CD4-positive, CD25-positive, alpha-beta regulatory T cell (primary cell): ENCODE data around the gene WNT8A. TPM values are rescaled to one million over a fixed set of nuclear protein-coding genes. Genes with fewer than 3 reads are reported as not detected.

Experiments
- ATAC-seq, 2 donors: fragments of 150-1000 bp; cut with Tn5 transposase; one replicate each; pipeline ENCODE4 v1.10.0; 2021; ENCODE audit warnings: low read depth in 2 of 2, moderate number of reproducible peaks in 2 of 2, moderate library complexity in 1 of 2
- DNase-seq, 3 donors: peaks; one replicate each; pipeline versions ENCODE4 v3.0.0 to v3.0.0-alpha.2; 2012 to 2022; ENCODE audit warnings: mixed read lengths in 1 of 3
- H3K27ac ChIP-seq: one replicate; pipeline ENCODE4 v1.7.0; 2013; ENCODE audit warnings: mild to moderate bottlenecking, low read length; ENCODE audit not compliant: insufficient read depth, poor library complexity, severe bottlenecking
- H3K27me3 ChIP-seq: one replicate; pipeline ENCODE4 v1.7.0; 2013; ENCODE audit warnings: low read length; ENCODE audit not compliant: control insufficient read depth, insufficient read depth
- H3K36me3 ChIP-seq: one replicate; pipeline ENCODE4 v1.7.0; 2013; ENCODE audit warnings: mild to moderate bottlenecking, low read length, moderate library complexity; ENCODE audit not compliant: control insufficient read depth, insufficient read depth
- H3K4me1 ChIP-seq: 2 replicates; pipeline ENCODE4 v1.7.0; 2013; ENCODE audit warnings: mild to moderate bottlenecking, low read length; ENCODE audit not compliant: insufficient read depth, control insufficient read depth, poor library complexity, severe bottlenecking
- H3K4me3 ChIP-seq: one replicate; pipeline ENCODE4 v1.7.0; 2013; ENCODE audit warnings: low read depth, mild to moderate bottlenecking, low read length, moderate library complexity
- H3K9me3 ChIP-seq, 2 experiments: 1 replicate in 1 of 2; 2 replicates in 1 of 2; pipeline ENCODE4 v1.7.0; 2013; ENCODE audit warnings: low read length in 2 of 2, mild to moderate bottlenecking in 1 of 2, moderate library complexity in 1 of 2; ENCODE audit not compliant: control insufficient read depth in 2 of 2
- H3K27ac Mint-ChIP-seq, 3 donors: one replicate each; pipeline ENCODE4 v1.8.0; 2020 to 2022; ENCODE audit warnings: mild to moderate bottlenecking in 3 of 3, mixed read lengths in 3 of 3, moderate library complexity in 2 of 3
- H3K27me3 Mint-ChIP-seq: one replicate; pipeline ENCODE4 v1.8.0; 2022; ENCODE audit warnings: mild to moderate bottlenecking, mixed read lengths
- H3K36me3 Mint-ChIP-seq: one replicate; pipeline ENCODE4 v1.8.0; 2020; ENCODE audit warnings: mixed read lengths
- H3K4me1 Mint-ChIP-seq, 4 donors: one replicate each; pipeline ENCODE4 v1.8.0; 2020 to 2022; ENCODE audit warnings: mixed read lengths in 4 of 4, mild to moderate bottlenecking in 1 of 4
- H3K4me3 Mint-ChIP-seq, 4 donors: one replicate each; pipeline ENCODE4 v1.8.0; 2020 to 2022; ENCODE audit warnings: mild to moderate bottlenecking in 4 of 4, mixed read lengths in 4 of 4, moderate library complexity in 3 of 4
- H3K9me3 Mint-ChIP-seq, 7 donors: one replicate each; pipeline ENCODE4 v1.8.0; 2020 to 2022; ENCODE audit warnings: mixed read lengths in 7 of 7, mild to moderate bottlenecking in 3 of 7, moderate library complexity in 2 of 7
- polyA plus RNA-seq, 4 donors: library from polyadenylated mRNA; unstranded; fragments of 300-500 nt; fragmentation: Illumina TruSeq; gene quantifications; one replicate each; pipeline ENCODE4 v1.2.3, GENCODE V29; 2021
- total RNA-seq: library from RNA; stranded (reverse); gene quantifications from one replicate; pipeline ENCODE4 v1.2.3, GENCODE V29; 2022

WNT8A gene
- total and polyA plus RNA-seq, 5 donors from 2014 or later, result not detected

GRCh38 chr5:138092301-138092700, 8.5 kb downstream of the WNT8A start:
- ATAC-seq, result no peak
- peaks cover 3% of the 10 kb centered on the region for H3K27me3 ChIP-seq
- H3K27ac ChIP-seq, result no peak overlapping the region
- H3K36me3 Mint-ChIP-seq, result no peaks in the 10 kb centered on the region
- H3K4me3 Mint-ChIP-seq, result no peak overlapping the region
- no peaks in the 10 kb centered on the region for H3K36me3 ChIP-seq
- H3K4me3 ChIP-seq, result no peak overlapping the region
- peaks cover 0 to 20% (median 2%) of the 10 kb centered on the region in 4 donors for H3K4me1 Mint-ChIP-seq
- H3K4me1 ChIP-seq, result no peaks in the 10 kb centered on the region
- H3K9me3 ChIP-seq, result no peaks in the 10 kb centered on the region
- H3K27ac Mint-ChIP-seq, result no peak overlapping the region
- no peak for DNase-seq
- H3K27me3 Mint-ChIP-seq, result peaks cover 34% of the 10 kb centered on the region
- H3K9me3 Mint-ChIP-seq, result no peaks in the 10 kb centered on the region

DNA sequence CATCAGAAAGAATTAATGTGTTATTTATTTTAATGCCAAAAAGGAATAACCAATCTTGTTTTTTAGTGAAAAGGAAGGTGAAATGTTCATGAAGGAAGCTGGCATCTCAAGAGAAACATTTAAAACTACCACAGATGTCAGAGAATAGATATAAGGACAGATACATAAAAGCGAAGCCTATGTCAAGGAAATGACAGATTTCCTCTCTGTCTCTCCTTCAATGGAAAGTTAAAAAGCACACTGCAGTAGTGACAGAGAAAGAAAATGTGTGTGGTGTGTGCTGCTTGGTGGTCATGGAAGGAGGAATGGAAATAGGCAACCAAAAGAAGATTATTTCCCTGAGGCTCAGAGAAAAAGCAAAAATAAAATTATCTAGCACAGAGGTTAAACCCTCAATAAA, 9.2 kb downstream of the WNT8A start:
- peaks cover 3% of the 10 kb centered on the region for H3K27me3 ChIP-seq
- H3K9me3 ChIP-seq, result no peaks in the 10 kb centered on the region
- ATAC-seq (no peak), DNase-seq (no peak)
- Mint-ChIP-seq H3K4me3 (no peak overlapping the region), H3K9me3 (no peaks in the 10 kb centered on the region), H3K4me1 (peaks cover 0 to 20% (median 2%) of the 10 kb centered on the region in 4 donors), H3K36me3 (no peaks in the 10 kb centered on the region), H3K27ac (peak overlapping the region in 2 of 3 donors; percentile 7 to 33), H3K27me3 (peaks cover 34% of the 10 kb centered on the region)
- H3K36me3 ChIP-seq, result no peaks in the 10 kb centered on the region
- no peak overlapping the region for H3K27ac ChIP-seq
- H3K4me1 ChIP-seq, result no peaks in the 10 kb centered on the region
- no peak overlapping the region for H3K4me3 ChIP-seq

DNA sequence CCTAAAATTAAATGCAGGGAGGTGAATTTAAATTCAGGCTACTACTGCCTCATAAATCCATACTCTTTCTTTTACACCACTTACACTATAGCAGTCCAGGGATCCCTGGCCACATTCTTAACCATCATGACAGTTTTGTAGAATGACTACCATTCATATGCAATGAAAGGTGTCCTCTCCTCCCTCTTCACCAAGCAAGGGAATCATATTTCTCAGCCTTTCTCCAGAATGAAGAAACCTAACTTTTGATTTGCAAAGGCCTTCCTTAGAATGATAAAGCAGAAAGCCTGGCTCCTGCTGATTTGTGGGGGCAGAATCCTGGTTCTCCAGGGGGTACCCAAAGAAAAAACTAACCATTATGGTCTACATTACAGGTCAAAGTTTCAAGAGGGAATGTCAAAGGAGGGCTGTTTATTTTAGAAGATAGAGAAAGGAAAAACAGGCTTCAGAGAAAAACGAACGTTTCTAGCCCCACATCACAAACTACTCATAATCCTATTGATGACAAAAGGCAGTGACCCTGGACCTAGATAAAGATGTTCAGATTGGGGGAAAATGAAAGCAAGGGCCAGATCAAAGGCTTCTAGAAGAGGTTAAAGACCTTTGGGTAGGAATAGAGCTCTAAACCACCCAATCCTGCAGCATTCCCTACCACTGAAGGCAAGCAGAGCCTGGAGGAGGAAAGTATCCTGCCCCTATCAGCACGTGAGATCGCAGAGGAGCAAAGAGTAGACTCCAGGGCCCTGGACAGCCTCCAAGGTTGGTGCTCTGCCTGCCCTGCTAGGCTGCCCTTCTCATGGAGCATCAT, 11.5 kb downstream of the WNT8A start:
- peaks cover 24% of the 10 kb centered on the region for H3K27me3 Mint-ChIP-seq
- no peaks in the 10 kb centered on the region for H3K36me3 ChIP-seq
- H3K9me3 Mint-ChIP-seq, result no peaks in the 10 kb centered on the region
- H3K4me3 Mint-ChIP-seq, result no peak overlapping the region
- no peak for DNase-seq
- H3K36me3 Mint-ChIP-seq, result no peaks in the 10 kb centered on the region
- H3K9me3 ChIP-seq, result no peaks in the 10 kb centered on the region
- H3K4me1 ChIP-seq, result no peaks in the 10 kb centered on the region
- H3K27ac Mint-ChIP-seq, result peak overlapping the region in 1 of 3 donors; percentile 61
- no peak overlapping the region for H3K27ac ChIP-seq
- H3K4me3 ChIP-seq, result no peak overlapping the region
- H3K27me3 ChIP-seq, result peaks cover 3% of the 10 kb centered on the region
- ATAC-seq, result no peak
- peaks cover 0 to 20% (median 2%) of the 10 kb centered on the region in 4 donors for H3K4me1 Mint-ChIP-seq

DNA sequence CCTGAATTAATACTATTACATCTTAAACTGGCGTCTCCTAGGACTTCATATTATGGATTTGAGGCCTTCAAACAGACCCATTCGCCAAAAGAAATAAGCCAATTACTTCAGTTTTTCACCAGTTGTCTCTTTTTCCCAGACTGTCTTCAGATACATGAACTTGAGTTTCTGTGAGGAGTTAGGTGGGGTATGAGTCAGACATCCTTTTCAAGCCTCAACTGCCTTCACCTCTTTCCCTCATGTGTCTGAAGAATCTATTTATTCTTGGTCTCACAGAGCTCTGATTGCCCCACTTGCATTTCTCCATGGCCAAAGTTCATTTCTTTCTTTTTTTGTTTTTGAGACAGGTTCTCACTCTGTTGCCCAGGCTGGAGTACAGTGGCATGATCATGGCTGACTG, 12.5 kb downstream of the WNT8A start:
- peaks cover 0 to 20% (median 2%) of the 10 kb centered on the region in 4 donors for H3K4me1 Mint-ChIP-seq
- Histone ChIP-seq H3K4me1 (no peaks in the 10 kb centered on the region), H3K9me3 (no peaks in the 10 kb centered on the region), H3K27ac (no peak overlapping the region), H3K27me3 (peaks cover 3% of the 10 kb centered on the region), H3K4me3 (no peak overlapping the region), H3K36me3 (no peaks in the 10 kb centered on the region)
- no peak overlapping the region for H3K27ac Mint-ChIP-seq
- H3K4me3 Mint-ChIP-seq, result no peak overlapping the region
- no peak for ATAC-seq
- H3K27me3 Mint-ChIP-seq, result peaks cover 19% of the 10 kb centered on the region
- peaks cover 0 to 2% (median 0%) of the 10 kb centered on the region in 7 donors for H3K9me3 Mint-ChIP-seq
- H3K36me3 Mint-ChIP-seq, result no peaks in the 10 kb centered on the region
- peak in 1 of 3 donors; percentile 33 for DNase-seq

DNA sequence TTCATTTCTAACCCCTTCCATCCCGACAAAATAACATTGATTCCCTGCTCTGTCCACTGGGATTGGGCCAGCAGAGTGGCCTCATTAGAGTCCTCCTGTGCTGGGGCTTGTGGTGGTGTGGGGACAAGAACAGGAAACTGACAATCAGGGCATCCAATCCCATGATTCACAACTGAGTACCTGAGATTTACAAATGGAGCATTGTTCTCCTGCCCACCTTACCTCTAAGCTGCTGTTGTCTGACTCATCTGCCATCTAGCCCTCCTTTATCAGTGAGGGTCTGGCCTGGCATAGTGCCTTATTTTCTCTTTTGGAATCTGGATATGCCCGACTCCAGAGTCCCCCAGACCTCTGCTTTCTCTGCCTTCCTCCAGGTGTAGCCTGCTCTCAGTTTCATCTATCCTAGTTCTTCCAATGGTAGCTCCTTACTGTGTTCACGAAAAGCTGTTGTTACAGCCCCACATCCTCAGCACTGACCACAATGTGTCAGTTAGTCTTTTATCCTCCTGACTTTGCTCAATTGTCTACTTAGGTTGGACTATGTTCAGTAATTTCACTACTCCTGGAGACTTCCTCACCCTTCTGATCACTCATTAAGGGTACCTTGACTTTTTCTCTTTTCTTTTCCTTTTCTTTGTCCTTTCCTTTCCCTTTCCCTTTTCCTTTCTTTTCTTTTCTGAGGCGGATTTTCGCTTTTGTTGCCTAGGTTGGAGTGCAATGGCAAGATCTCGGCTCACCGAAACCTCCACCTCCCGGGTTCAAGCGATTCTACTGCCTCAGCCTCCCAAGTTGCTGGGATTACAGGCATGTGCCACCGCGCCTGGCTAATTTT, 13.4 kb downstream of the WNT8A start:
- no peaks in the 10 kb centered on the region for H3K36me3 ChIP-seq
- Mint-ChIP-seq H3K9me3 (peaks cover 0 to 2% (median 0%) of the 10 kb centered on the region in 7 donors), H3K27me3 (peaks cover 20% of the 10 kb centered on the region), H3K4me3 (no peak overlapping the region), H3K27ac (no peak overlapping the region), H3K36me3 (no peaks in the 10 kb centered on the region), H3K4me1 (peaks cover 0 to 19% (median 2%) of the 10 kb centered on the region in 4 donors)
- H3K9me3 ChIP-seq, result no peaks in the 10 kb centered on the region
- ATAC-seq (no peak), DNase-seq (no peak)
- no peaks in the 10 kb centered on the region for H3K4me1 ChIP-seq
- no peak overlapping the region for H3K27ac ChIP-seq
- peaks cover under 1% of the 10 kb centered on the region for H3K27me3 ChIP-seq
- no peak overlapping the region for H3K4me3 ChIP-seq

- Mint-ChIP-seq H3K9me3 (peaks cover 0 to 2% (median 0%) of the 10 kb centered on the region in 7 donors), H3K27ac (no peak overlapping the region), H3K36me3 (no peaks in the 10 kb centered on the region), H3K4me3 (no peak overlapping the region), H3K27me3 (peaks cover 26% of the 10 kb centered on the region), H3K4me1 (peaks cover 0 to 3% (median 0%) of the 10 kb centered on the region in 4 donors)
- Histone ChIP-seq H3K4me1 (no peaks in the 10 kb centered on the region), H3K4me3 (no peak overlapping the region), H3K36me3 (no peaks in the 10 kb centered on the region), H3K27ac (no peak overlapping the region), H3K9me3 (no peaks in the 10 kb centered on the region), H3K27me3 (no peaks in the 10 kb centered on the region)
- ATAC-seq, result peak in 1 of 2 donors; percentile 18
- no peak for DNase-seq
Observed at GRCh38 chr5:138102454-138103318, 18.9 kb downstream of the WNT8A start.

DNA sequence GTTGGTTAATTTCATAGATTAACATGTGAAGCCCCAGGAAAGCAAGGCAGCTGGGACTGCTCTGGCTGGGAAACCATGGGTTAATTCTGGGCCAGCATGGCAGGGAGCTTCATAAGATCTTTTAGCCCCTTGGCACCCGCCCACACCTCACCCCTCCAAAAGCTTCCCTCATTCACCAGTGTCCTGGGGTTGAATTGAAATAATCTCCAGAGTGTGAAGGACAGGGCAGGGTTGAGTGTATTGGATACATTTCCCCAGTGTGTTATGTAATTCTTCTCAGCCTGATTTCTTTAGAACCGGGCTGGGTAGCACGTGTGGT, 19.4 kb downstream of the WNT8A start:
- no peaks in the 10 kb centered on the region for H3K4me1 ChIP-seq
- Mint-ChIP-seq H3K4me3 (no peak overlapping the region), H3K4me1 (peaks cover 0 to 3% (median 0%) of the 10 kb centered on the region in 4 donors), H3K36me3 (no peaks in the 10 kb centered on the region), H3K27ac (no peak overlapping the region), H3K9me3 (peaks cover 0 to 2% (median 0%) of the 10 kb centered on the region in 7 donors), H3K27me3 (peaks cover 26% of the 10 kb centered on the region)
- no peaks in the 10 kb centered on the region for H3K27me3 ChIP-seq
- DNase-seq, result no peak
- H3K36me3 ChIP-seq, result no peaks in the 10 kb centered on the region
- H3K4me3 ChIP-seq, result no peak overlapping the region
- ATAC-seq, result no peak
- no peaks in the 10 kb centered on the region for H3K9me3 ChIP-seq
- no peak overlapping the region for H3K27ac ChIP-seq
